Neuronal stem cell (in vitro differentiated cells): ENCODE data around the gene FBXL7.

Experiments
- DNase-seq: peaks from one replicate; pipeline ENCODE4 v3.0.0-alpha.2; 2013; ENCODE audit warnings: low spot score
- H2AFZ ChIP-seq: one replicate; pipeline ENCODE4 v1.6.1; 2013; ENCODE audit warnings: mild to moderate bottlenecking, low read length, inconsistent platforms
- H2AK5ac ChIP-seq: 2 replicates; pipeline ENCODE4 v1.6.1; 2013; ENCODE audit warnings: low read depth, mild to moderate bottlenecking, inconsistent platforms, low read length, moderate library complexity, mixed read lengths
- H2BK120ac ChIP-seq: 2 replicates; pipeline ENCODE4 v1.6.1; 2013; ENCODE audit warnings: low read depth, mild to moderate bottlenecking, inconsistent platforms, low read length, moderate library complexity, mixed read lengths
- H2BK12ac ChIP-seq: one replicate; pipeline ENCODE4 v1.6.1; 2013; ENCODE audit warnings: low read length, inconsistent platforms
- H2BK15ac ChIP-seq: 2 replicates; pipeline ENCODE4 v1.6.1; 2013; ENCODE audit warnings: mild to moderate bottlenecking, low read length, inconsistent platforms, mixed read lengths
- H2BK5ac ChIP-seq: one replicate; pipeline ENCODE4 v1.6.1; 2013; ENCODE audit warnings: inconsistent platforms, mild to moderate bottlenecking, low read length, moderate library complexity
- H3K14ac ChIP-seq: one replicate; pipeline ENCODE4 v1.6.1; 2013; ENCODE audit warnings: low read length, inconsistent platforms
- H3K18ac ChIP-seq: 2 replicates; pipeline ENCODE4 v1.6.1; 2013; ENCODE audit warnings: low read length, inconsistent platforms
- H3K23ac ChIP-seq: 2 replicates; pipeline ENCODE4 v1.6.1; 2013; ENCODE audit warnings: low read depth, mild to moderate bottlenecking, mixed read lengths, low read length, inconsistent platforms; ENCODE audit not compliant: poor library complexity
- H3K27ac ChIP-seq: replicated peaks from 3 replicates; pipeline ENCODE4 v1.5.1; 2013; ENCODE audit warnings: low read length, inconsistent platforms
- H3K27me3 ChIP-seq, 3 experiments: 2 replicates each; pipeline ENCODE4 v1.6.1; 2013; ENCODE audit warnings: low read length in 3 of 3, mild to moderate bottlenecking in 2 of 3, inconsistent platforms in 1 of 3, low read depth in 1 of 3, mixed read lengths in 1 of 3, moderate library complexity in 1 of 3; ENCODE audit not compliant: control insufficient read depth in 3 of 3, insufficient read depth in 3 of 3
- H3K36me3 ChIP-seq, 2 donors: replicated peaks in 1 of 2; 2 replicates each; pipeline ENCODE4 v1.6.1; 2013; ENCODE audit warnings: low read length in 2 of 2; ENCODE audit not compliant: control insufficient read depth in 2 of 2, insufficient read depth in 2 of 2
- H3K4ac ChIP-seq: 2 replicates; pipeline ENCODE4 v1.6.1; 2013; ENCODE audit warnings: inconsistent platforms, mild to moderate bottlenecking, low read length, moderate library complexity
- H3K4me1 ChIP-seq, 2 donors: 1 replicate in 1 of 2; 2 replicates in 1 of 2; pipeline ENCODE4 v1.6.1; 2013; ENCODE audit warnings: low read length in 2 of 2, low read depth in 1 of 2; ENCODE audit not compliant: control insufficient read depth in 2 of 2, insufficient read depth in 1 of 2
- H3K4me2 ChIP-seq: one replicate; pipeline ENCODE4 v1.6.1; 2013; ENCODE audit warnings: mild to moderate bottlenecking, low read length, inconsistent platforms; ENCODE audit not compliant: insufficient read depth, poor library complexity, severe bottlenecking
- H3K4me3 ChIP-seq, 2 donors: 2 replicates each; pipeline ENCODE4 v1.5.1; 2013; ENCODE audit warnings: low read length in 2 of 2, mild to moderate bottlenecking in 2 of 2, inconsistent platforms in 1 of 2, moderate library complexity in 1 of 2
- H3K79me1 ChIP-seq: one replicate; pipeline ENCODE4 v1.6.1; 2013; ENCODE audit warnings: low read depth, mild to moderate bottlenecking, inconsistent platforms, low read length, moderate library complexity
- H3K9ac ChIP-seq: one replicate; pipeline ENCODE4 v1.6.1; 2013; ENCODE audit warnings: mild to moderate bottlenecking, low read depth, low read length, inconsistent platforms; ENCODE audit not compliant: poor library complexity
- H3K9me3 ChIP-seq, 2 donors: replicated peaks in 1 of 2; 2 replicates each; pipeline versions ENCODE3 to v1.6.1; 2013; ENCODE audit warnings: low read length in 2 of 2, mild to moderate bottlenecking in 2 of 2, inconsistent platforms in 1 of 2, low read depth in 1 of 2, mixed read lengths in 1 of 2, moderate library complexity in 1 of 2; ENCODE audit not compliant: control insufficient read depth in 2 of 2, insufficient read depth in 1 of 2
- H4K8ac ChIP-seq: one replicate; pipeline ENCODE4 v1.6.1; 2013; ENCODE audit warnings: low read depth, mild to moderate bottlenecking, inconsistent platforms, low read length, moderate library complexity
- H4K91ac ChIP-seq: one replicate; pipeline ENCODE4 v1.6.1; 2013; ENCODE audit warnings: low read length, low read depth, mild to moderate bottlenecking, inconsistent platforms; ENCODE audit not compliant: poor library complexity
- WGBS, 2 donors: extraction: QIAGEN DNeasy Blood & Tissue Kit; methylation state at CpG; one replicate each; pipeline ENCODE4 v1.1.7; 2013; ENCODE audit warnings: missing lambda C conversion rate in 2 of 2, mixed read lengths in 1 of 2; ENCODE audit not compliant: insufficient read length in 2 of 2, insufficient replicate concordance in 1 of 2; ENCODE audit errors: extremely low coverage in 2 of 2; 5-methylcytosine and 5-hydroxymethylcytosine counted together

FBXL7 gene

DNA sequence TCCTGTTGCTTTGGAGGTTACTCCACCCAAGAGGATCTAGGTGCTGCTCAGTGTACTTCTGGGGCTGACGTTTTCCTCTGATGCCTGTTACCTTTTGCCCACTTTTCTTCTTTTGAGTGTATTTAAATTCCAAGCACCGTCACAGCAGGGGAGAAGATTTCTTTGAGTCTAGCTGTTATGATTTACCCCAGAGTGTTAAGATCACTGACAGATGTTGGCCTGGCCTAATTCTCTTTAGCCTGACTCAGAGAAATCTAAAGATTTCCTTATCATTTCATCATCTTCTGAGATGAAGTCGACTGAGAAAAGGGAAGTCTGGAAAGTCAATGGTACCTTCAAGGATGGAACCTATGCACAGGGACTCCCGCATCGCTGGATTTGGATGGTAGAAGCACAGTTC, 191.5 kb downstream of the FBXL7 start:
- Histone ChIP-seq H2AK5ac (no peak overlapping the region), H3K14ac (no peak overlapping the region), H2BK15ac (no peak overlapping the region), H3K18ac (no peak overlapping the region), H2BK12ac (no peak overlapping the region), H3K27me3 (no peaks in the 10 kb centered on the region), H4K8ac (no peak overlapping the region), H2BK5ac (no peak overlapping the region), H3K36me3 (no peaks in the 10 kb centered on the region), H3K23ac (no peak overlapping the region), H2BK120ac (no peak overlapping the region), H3K4me1 (peaks cover 6 to 15% of the 10 kb centered on the region in 2 donors), H2AFZ (no peak overlapping the region), H3K27ac (no peak overlapping the region), H3K4me2 (no peak overlapping the region), H3K79me1 (peaks cover 2% of the 10 kb centered on the region), H3K9ac (no peak overlapping the region), H4K91ac (no peak overlapping the region), H3K4me3 (no peak overlapping the region), H3K9me3 (peaks cover 0 to 3% of the 10 kb centered on the region in 2 donors), H3K4ac (no peak overlapping the region)
- no CpG with 5 or more reads among the region's 5 CpGs for WGBS, 2 donors
- no peak for DNase-seq

- no peak overlapping the region for H3K23ac ChIP-seq
- no peak for DNase-seq
- H2AK5ac ChIP-seq = no peak overlapping the region
- H3K4ac ChIP-seq = no peak overlapping the region
- no peak overlapping the region for H3K4me3 ChIP-seq
- H3K14ac ChIP-seq = no peak overlapping the region
- peaks cover 6 to 15% of the 10 kb centered on the region in 2 donors for H3K4me1 ChIP-seq
- H4K8ac ChIP-seq = no peak overlapping the region
- no peak overlapping the region for H2AFZ ChIP-seq
- no peak overlapping the region for H4K91ac ChIP-seq
- H3K4me2 ChIP-seq = no peak overlapping the region
- WGBS, 2 donors = no CpG with 5 or more reads among the region's 7 CpGs
- H3K18ac ChIP-seq = no peak overlapping the region
- no peak overlapping the region for H2BK12ac ChIP-seq
- no peak overlapping the region for H3K9ac ChIP-seq
- no peak overlapping the region for H2BK15ac ChIP-seq
- peaks cover 0 to 3% of the 10 kb centered on the region in 2 donors for H3K9me3 ChIP-seq
- H3K27ac ChIP-seq = no peak overlapping the region
- no peak overlapping the region for H2BK5ac ChIP-seq
- H3K27me3 ChIP-seq = no peaks in the 10 kb centered on the region
- peaks cover 2% of the 10 kb centered on the region for H3K79me1 ChIP-seq
- no peaks in the 10 kb centered on the region for H3K36me3 ChIP-seq
- no peak overlapping the region for H2BK120ac ChIP-seq
These were observed 192.9 kb downstream of the FBXL7 start for GRCh38 chr5:15692706-15693381.

- Histone ChIP-seq H3K18ac (no peak overlapping the region), H3K4me1 (peaks cover 6 to 15% of the 10 kb centered on the region in 2 donors), H3K4me2 (no peak overlapping the region), H3K27ac (no peak overlapping the region), H3K14ac (no peak overlapping the region), H3K9ac (no peak overlapping the region), H3K4ac (no peak overlapping the region), H4K91ac (no peak overlapping the region), H2BK5ac (no peak overlapping the region), H2AFZ (no peak overlapping the region), H2BK12ac (no peak overlapping the region), H3K27me3 (no peaks in the 10 kb centered on the region), H2AK5ac (no peak overlapping the region), H3K79me1 (peaks cover 2% of the 10 kb centered on the region), H3K23ac (no peak overlapping the region), H2BK120ac (no peak overlapping the region), H2BK15ac (no peak overlapping the region), H3K4me3 (no peak overlapping the region), H3K9me3 (peaks cover 0 to 3% of the 10 kb centered on the region in 2 donors), H3K36me3 (no peaks in the 10 kb centered on the region), H4K8ac (no peak overlapping the region)
- no CpG with 5 or more reads among the region's 6 CpGs for WGBS, 2 donors
- DNase-seq = no peak
These were observed 193.4 kb downstream of the FBXL7 start for GRCh38 chr5:15693382-15693728.

DNA sequence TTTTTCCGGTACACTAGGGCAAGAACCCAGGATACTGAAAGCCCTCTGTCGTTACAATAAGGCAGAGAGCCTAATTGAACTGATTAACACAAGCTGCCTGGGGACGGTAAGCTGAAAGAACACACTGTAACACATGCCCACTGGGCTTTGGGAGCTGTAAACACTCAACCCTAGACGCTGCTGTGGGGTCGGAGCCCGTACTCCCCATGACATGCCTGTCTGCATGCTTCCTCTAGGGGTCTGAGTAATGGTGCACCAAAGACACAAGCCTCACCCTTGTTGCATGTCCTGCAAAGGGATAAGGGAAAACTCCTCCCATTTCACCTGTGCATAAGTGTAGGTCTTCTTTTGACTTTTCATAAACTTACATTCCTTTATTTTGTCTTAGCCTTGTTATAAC, 194.0 kb downstream of the FBXL7 start:
- H2BK15ac ChIP-seq = no peak overlapping the region
- H3K4me2 ChIP-seq = no peak overlapping the region
- H3K18ac ChIP-seq = no peak overlapping the region
- H3K4ac ChIP-seq = no peak overlapping the region
- no peak overlapping the region for H2BK120ac ChIP-seq
- no peak overlapping the region for H3K9ac ChIP-seq
- H2AK5ac ChIP-seq = no peak overlapping the region
- H4K8ac ChIP-seq = no peak overlapping the region
- no peak overlapping the region for H2BK12ac ChIP-seq
- H3K9me3 ChIP-seq = peaks cover 0 to 3% of the 10 kb centered on the region in 2 donors
- H2AFZ ChIP-seq = no peak overlapping the region
- H2BK5ac ChIP-seq = no peak overlapping the region
- peaks cover 2% of the 10 kb centered on the region for H3K79me1 ChIP-seq
- H3K36me3 ChIP-seq = no peaks in the 10 kb centered on the region
- no peak overlapping the region for H3K14ac ChIP-seq
- DNase-seq = no peak
- H3K4me3 ChIP-seq = no peak overlapping the region
- H3K27ac ChIP-seq = no peak overlapping the region
- no peaks in the 10 kb centered on the region for H3K27me3 ChIP-seq
- H3K23ac ChIP-seq = no peak overlapping the region
- H4K91ac ChIP-seq = no peak overlapping the region
- H3K4me1 ChIP-seq = peaks cover 6 to 15% of the 10 kb centered on the region in 2 donors
- no CpG with 5 or more reads among the region's 6 CpGs for WGBS, 2 donors
